Activated naive CD4-positive, alpha-beta T cell treated with anti-CD3 and anti-CD28 coated beads, Interleukin-2, amount 10 ng/mL, durations not matched to agents 7 days and 5 days (primary cell): ENCODE data around the gene EFR3B.
"Not testable (repeated sequence)": the region's sequence is repeated elsewhere in the genome, so short reads cannot be mapped to it uniquely, and the experiment has no call there.

Experiments used
- CTCF ChIA-PET: fragments of 350-600 bp; sonication (Branson Sonifier 250); formaldehyde crosslinking; loops from one replicate; lab custom pipeline; 2021; ENCODE audit warnings: antibody characterized with exemption; lab: Charles Lee
- DNase-seq: peaks from one replicate; pipeline ENCODE4 v3.0.0-alpha.2; 2020
- H3K27ac Mint-ChIP-seq: one replicate; pipeline ENCODE4 v1.8.0; 2021; ENCODE audit warnings: mild to moderate bottlenecking, moderate library complexity, mixed read lengths
- H3K27me3 Mint-ChIP-seq: one replicate; pipeline ENCODE4 v1.8.0; 2021; ENCODE audit warnings: mild to moderate bottlenecking, mixed read lengths
- H3K36me3 Mint-ChIP-seq: one replicate; pipeline ENCODE4 v1.8.0; 2021; ENCODE audit warnings: mixed read lengths
- H3K4me1 Mint-ChIP-seq: one replicate; pipeline ENCODE4 v1.8.0; 2021; ENCODE audit warnings: mixed read lengths
- H3K4me3 Mint-ChIP-seq: one replicate; pipeline ENCODE4 v1.8.0; 2021; ENCODE audit warnings: mild to moderate bottlenecking, moderate library complexity, mixed read lengths
- H3K9me3 Mint-ChIP-seq: one replicate; pipeline ENCODE4 v1.8.0; 2021; ENCODE audit warnings: mixed read lengths

Gene EFR3B

GRCh38 chr2:25116956-25117355 is 75.1 kb downstream of the EFR3B start:
- no peaks in the 10 kb centered on the region for H3K36me3 Mint-ChIP-seq
- peaks cover 16% of the 10 kb centered on the region for H3K27me3 Mint-ChIP-seq
- H3K4me3 Mint-ChIP-seq = no peak overlapping the region
- H3K9me3 Mint-ChIP-seq = no peaks in the 10 kb centered on the region
- H3K4me1 Mint-ChIP-seq = no peaks in the 10 kb centered on the region
- no peak for DNase-seq
- no peak overlapping the region for H3K27ac Mint-ChIP-seq
- CTCF ChIA-PET = interaction anchor here (0.7 kb wide), 1 partner anchor 12 kb away, joined by 3 read pairs; no protein-coding TSS in a partner anchor

- H3K9me3 Mint-ChIP-seq = no peaks in the 10 kb centered on the region
- peaks cover 16% of the 10 kb centered on the region for H3K27me3 Mint-ChIP-seq
- no peak for DNase-seq
- H3K4me1 Mint-ChIP-seq = no peaks in the 10 kb centered on the region
- CTCF ChIA-PET = no interaction called here
- no peaks in the 10 kb centered on the region for H3K36me3 Mint-ChIP-seq
- no peak overlapping the region for H3K4me3 Mint-ChIP-seq
- H3K27ac Mint-ChIP-seq = no peak overlapping the region
Observed at GRCh38 chr2:25119263-25119662, 77.4 kb downstream of the EFR3B start.

- no peaks in the 10 kb centered on the region for H3K4me1 Mint-ChIP-seq
- no peak for DNase-seq
- CTCF ChIA-PET = no interaction called here
- H3K27me3 Mint-ChIP-seq = peaks cover 8% of the 10 kb centered on the region
- no peak overlapping the region for H3K4me3 Mint-ChIP-seq
- H3K36me3 Mint-ChIP-seq = no peaks in the 10 kb centered on the region
- H3K27ac Mint-ChIP-seq = no peak overlapping the region
- no peaks in the 10 kb centered on the region for H3K9me3 Mint-ChIP-seq
Observed at GRCh38 chr2:25122367-25122766, 80.5 kb downstream of the EFR3B start.

- H3K4me3 Mint-ChIP-seq = no peak overlapping the region
- CTCF ChIA-PET = interaction anchor here (0.8 kb wide), 1 partner anchor 148 kb away, joined by 3 read pairs; no protein-coding TSS in a partner anchor
- peaks cover 7% of the 10 kb centered on the region for H3K27me3 Mint-ChIP-seq
- no peak for DNase-seq
- no peaks in the 10 kb centered on the region for H3K4me1 Mint-ChIP-seq
- no peaks in the 10 kb centered on the region for H3K9me3 Mint-ChIP-seq
- H3K36me3 Mint-ChIP-seq = no peaks in the 10 kb centered on the region
- no peak overlapping the region for H3K27ac Mint-ChIP-seq
Observed at GRCh38 chr2:25123682-25124081, 81.8 kb downstream of the EFR3B start.

GRCh38 chr2:25125189-25125588 is 83.3 kb downstream of the EFR3B start:
- H3K27me3 Mint-ChIP-seq = peaks cover 18% of the 10 kb centered on the region
- H3K4me1 Mint-ChIP-seq = peaks cover 3% of the 10 kb centered on the region
- H3K36me3 Mint-ChIP-seq = no peaks in the 10 kb centered on the region
- CTCF ChIA-PET = interaction anchor here (9.0 kb wide), 1 partner anchor 150 kb away, joined by 161 read pairs; no protein-coding TSS in a partner anchor
- no peak overlapping the region for H3K27ac Mint-ChIP-seq
- no peak for DNase-seq
- no peak overlapping the region for H3K4me3 Mint-ChIP-seq
- H3K9me3 Mint-ChIP-seq = no peaks in the 10 kb centered on the region

- H3K4me1 Mint-ChIP-seq = peaks cover 5% of the 10 kb centered on the region
- no peaks in the 10 kb centered on the region for H3K36me3 Mint-ChIP-seq
- DNase-seq = no peak
- H3K27me3 Mint-ChIP-seq = peaks cover 26% of the 10 kb centered on the region
- H3K27ac Mint-ChIP-seq = no peak overlapping the region
- H3K9me3 Mint-ChIP-seq = no peaks in the 10 kb centered on the region
- no peak overlapping the region for H3K4me3 Mint-ChIP-seq
- CTCF ChIA-PET = interaction anchor here (0.7 to 9.0 kb wide), 2 partner anchors 88 to 151 kb away, joined by 4 to 161 read pairs; no protein-coding TSS in a partner anchor
Observed at GRCh38 chr2:25125976-25126375, 84.1 kb downstream of the EFR3B start.

GRCh38 chr2:25127071-25127470 is 85.2 kb downstream of the EFR3B start:
- not testable (repeated sequence) for H3K9me3 Mint-ChIP-seq, H3K4me3 Mint-ChIP-seq, H3K36me3 Mint-ChIP-seq, H3K27ac Mint-ChIP-seq, DNase-seq
- CTCF ChIA-PET = interaction anchor here (9.0 kb wide), 1 partner anchor 152 kb away, joined by 161 read pairs; no protein-coding TSS in a partner anchor
- Mint-ChIP-seq H3K27me3 (peaks cover 37% of the 10 kb centered on the region), H3K4me1 (peaks cover 11% of the 10 kb centered on the region)

GRCh38 chr2:25127646-25128045 is 85.8 kb downstream of the EFR3B start:
- H3K27me3 Mint-ChIP-seq = peaks cover 42% of the 10 kb centered on the region
- no peaks in the 10 kb centered on the region for H3K36me3 Mint-ChIP-seq
- peaks cover 11% of the 10 kb centered on the region for H3K4me1 Mint-ChIP-seq
- no peak for DNase-seq
- CTCF ChIA-PET = interaction anchor here (0.6 to 9.0 kb wide), 7 partner anchors 9 to 715 kb away, joined by 3 to 161 read pairs (median 4); no protein-coding TSS in a partner anchor
- H3K27ac Mint-ChIP-seq = no peak overlapping the region
- no peaks in the 10 kb centered on the region for H3K9me3 Mint-ChIP-seq
- no peak overlapping the region for H3K4me3 Mint-ChIP-seq

GRCh38 chr2:25129901-25130520 is 88.1 kb downstream of the EFR3B start:
- H3K27me3 Mint-ChIP-seq = peaks cover 66% of the 10 kb centered on the region
- no peak for DNase-seq
- no peaks in the 10 kb centered on the region for H3K9me3 Mint-ChIP-seq

GRCh38 chr2:25131253-25131566 is 89.3 kb downstream of the EFR3B start:
- no peak for DNase-seq
- Mint-ChIP-seq H3K27me3 (peaks cover 78% of the 10 kb centered on the region), H3K27ac (no peak overlapping the region), H3K4me1 (peaks cover 11% of the 10 kb centered on the region), H3K9me3 (no peaks in the 10 kb centered on the region), H3K4me3 (peak overlapping the region; percentile 10), H3K36me3 (no peaks in the 10 kb centered on the region)
- CTCF ChIA-PET = interaction anchor here (3.0 to 9.0 kb wide), 2 partner anchors 156 to 721 kb away, joined by 19 to 161 read pairs; no protein-coding TSS in a partner anchor

More at GRCh38 chr2:25129901-25130520, 88.1 kb downstream of the EFR3B start:
- Mint-ChIP-seq H3K4me3 (no peak overlapping the region), H3K36me3 (no peaks in the 10 kb centered on the region), H3K4me1 (peaks cover 11% of the 10 kb centered on the region), H3K27ac (no peak overlapping the region)
- CTCF ChIA-PET = interaction anchor here (1.0 to 9.0 kb wide), 6 partner anchors 10 to 720 kb away, joined by 3 to 161 read pairs (median 7); no protein-coding TSS in a partner anchor

- peaks cover 83% of the 10 kb centered on the region for H3K27me3 Mint-ChIP-seq
- H3K4me3 Mint-ChIP-seq = peak overlapping the region; percentile 10
- no peaks in the 10 kb centered on the region for H3K9me3 Mint-ChIP-seq
- DNase-seq = peak; percentile 52
- H3K36me3 Mint-ChIP-seq = no peaks in the 10 kb centered on the region
- H3K4me1 Mint-ChIP-seq = peaks cover 11% of the 10 kb centered on the region
- CTCF ChIA-PET = interaction anchor here (3.0 to 9.0 kb wide), 2 partner anchors 156 to 722 kb away, joined by 19 to 161 read pairs; no protein-coding TSS in a partner anchor
- H3K27ac Mint-ChIP-seq = no peak overlapping the region
Observed at GRCh38 chr2:25131567-25132298, 89.9 kb downstream of the EFR3B start.

- Mint-ChIP-seq H3K4me3 (no peak overlapping the region), H3K36me3 (no peaks in the 10 kb centered on the region), H3K9me3 (no peaks in the 10 kb centered on the region), H3K27me3 (peaks cover 88% of the 10 kb centered on the region), H3K27ac (no peak overlapping the region), H3K4me1 (peaks cover 11% of the 10 kb centered on the region)
- DNase-seq = no peak
- CTCF ChIA-PET = interaction anchor here (9.0 kb wide), 1 partner anchor 157 kb away, joined by 161 read pairs; no protein-coding TSS in a partner anchor
Observed at GRCh38 chr2:25132299-25132635, 90.4 kb downstream of the EFR3B start.

- Mint-ChIP-seq H3K9me3 (no peaks in the 10 kb centered on the region), H3K4me1 (peaks cover 11% of the 10 kb centered on the region), H3K27ac (no peak overlapping the region), H3K27me3 (peaks cover 89% of the 10 kb centered on the region), H3K36me3 (no peaks in the 10 kb centered on the region), H3K4me3 (no peak overlapping the region)
- DNase-seq = no peak
- CTCF ChIA-PET = interaction anchor here (9.0 kb wide), 1 partner anchor 157 kb away, joined by 161 read pairs; no protein-coding TSS in a partner anchor
Observed at GRCh38 chr2:25132693-25133092, 90.8 kb downstream of the EFR3B start.

GRCh38 chr2:25140535-25140934 is 98.7 kb downstream of the EFR3B start:
- not testable (repeated sequence) for H3K9me3 Mint-ChIP-seq, DNase-seq, H3K4me1 Mint-ChIP-seq, H3K27ac Mint-ChIP-seq, H3K4me3 Mint-ChIP-seq, H3K36me3 Mint-ChIP-seq
- CTCF ChIA-PET = interaction anchor here (2.3 kb wide), 1 partner anchor 12 kb away, joined by 10 read pairs; no protein-coding TSS in a partner anchor
- H3K27me3 Mint-ChIP-seq = peaks cover 43% of the 10 kb centered on the region
